SK-N-SH (cell line): ENCODE results near the gene FAM89B. TPM values are rescaled to one million over a fixed set of nuclear protein-coding genes. Genes with fewer than 3 reads are reported as not detected.

Experiments used
- CTCF ChIA-PET: fragments of 300-600, 350-600 bp; formaldehyde crosslinking; extraction: SDS; loops from one replicate; lab custom pipeline; 2021; lab: Yijun Ruan, JAX
- POLR2A ChIA-PET: fragments of 350-600 bp; sonication (Branson Sonifier 250); formaldehyde crosslinking; extraction: SDS; loops from one replicate; lab custom pipeline; 2020; ENCODE audit warnings: antibody characterized with exemption, inconsistent platforms; lab: Yijun Ruan, JAX
- DNase-seq: peaks from one replicate; pipeline ENCODE4 v3.0.0; 2012
- H2AFZ ChIP-seq: fragments of 200-600 bp; sonication (generic); 2 replicates; pipeline ENCODE4 v1.8.1; 2016; ENCODE audit warnings: antibody characterized with exemption, mild to moderate bottlenecking, low read depth
- H3F3A ChIP-seq: fragments of 200-600 bp; sonication (generic); replicated peaks from 2 replicates; pipeline ENCODE3; 2016; ENCODE audit warnings: antibody characterized with exemption, mild to moderate bottlenecking; ENCODE audit not compliant: insufficient read depth
- H3K27ac ChIP-seq, 2 experiments: fragments of 200-500 bp in 1 of 2; fragments of 200-600 bp in 1 of 2; sonication (Bioruptor generic) in 1 of 2; sonication (generic), shearing (Covaris generic) in 1 of 2; 2 replicates each; pipeline versions ENCODE4 v1.5.1 to v1.6.1; 2014 to 2016; ENCODE audit warnings: low read depth in 2 of 2, inconsistent platforms in 1 of 2, low read length in 1 of 2, mild to moderate bottlenecking in 1 of 2, mixed read lengths in 1 of 2
- H3K27me3 ChIP-seq: fragments of 200-600 bp; sonication (generic), shearing (Covaris generic); 2 replicates; pipeline ENCODE4 v1.6.1; 2016; ENCODE audit warnings: mixed run types; ENCODE audit not compliant: insufficient read depth
- H3K36me3 ChIP-seq, 2 experiments: fragments of 200-500 bp in 1 of 2; fragments of 200-600 bp in 1 of 2; sonication (Bioruptor generic) in 1 of 2; sonication (generic) in 1 of 2; replicated peaks in 1 of 2; 2 replicates each; pipeline versions ENCODE3 to v1.5.1; 2014 to 2016; ENCODE audit warnings: low read length in 1 of 2, mild to moderate bottlenecking in 1 of 2; ENCODE audit not compliant: insufficient read depth in 2 of 2, control insufficient read depth in 1 of 2
- H3K4me1 ChIP-seq, 2 experiments: fragments of 200-500 bp in 1 of 2; fragments of 200-600 bp in 1 of 2; sonication (Bioruptor generic) in 1 of 2; sonication (generic), shearing (Covaris generic) in 1 of 2; 2 replicates each; pipeline versions ENCODE4 v1.5.1 to v1.6.1; 2014 to 2016; ENCODE audit warnings: low read depth in 1 of 2, low read length in 1 of 2, mixed run types in 1 of 2; ENCODE audit not compliant: insufficient read depth in 2 of 2, control insufficient read depth in 1 of 2
- H3K4me2 ChIP-seq: fragments of 200-600 bp; sonication (generic), shearing (Covaris generic); 2 replicates; pipeline ENCODE4 v1.6.1; 2017; ENCODE audit warnings: mixed run types
- H3K4me3 ChIP-seq, 2 experiments: fragments of 200-500 bp in 1 of 2; fragments of 200-600 bp in 1 of 2; sonication (Bioruptor generic) in 1 of 2; sonication (generic), shearing (Covaris generic) in 1 of 2; 2 replicates each; pipeline versions ENCODE4 v1.5.1 to v1.8.1; 2014 to 2016; ENCODE audit warnings: low read depth in 2 of 2, inconsistent platforms in 1 of 2, low read length in 1 of 2, mild to moderate bottlenecking in 1 of 2, mixed read lengths in 1 of 2, moderate library complexity in 1 of 2
- H3K79me2 ChIP-seq: fragments of 200-600 bp; sonication (generic); 2 replicates; pipeline ENCODE4 v1.8.1; 2017; ENCODE audit warnings: mild to moderate bottlenecking; ENCODE audit not compliant: insufficient read depth
- H3K9ac ChIP-seq: fragments of 200-600 bp; sonication (generic); 2 replicates; pipeline ENCODE4 v1.6.1; 2017; ENCODE audit warnings: mixed run types
- H3K9me2 ChIP-seq: fragments of 200-600 bp; sonication (generic); 2 replicates; pipeline ENCODE4 v1.6.1; 2017; ENCODE audit warnings: mixed run types
- H3K9me3 ChIP-seq: fragments of 200-600 bp; sonication (generic); 2 replicates; pipeline ENCODE4 v1.6.1; 2017; ENCODE audit warnings: mixed run types, mild to moderate bottlenecking, moderate library complexity
- H4K20me1 ChIP-seq: fragments of 200-600 bp; sonication (generic); 2 replicates; pipeline ENCODE4 v1.6.1; 2017; ENCODE audit warnings: mild to moderate bottlenecking, mixed run types; ENCODE audit not compliant: insufficient read depth
- CHD2 ChIP-seq: fragments of 150-350 bp; IDR thresholded peaks from 2 replicates; pipeline ENCODE4 v1.6.1; 2018; ENCODE audit warnings: low read length; ENCODE audit not compliant: partially characterized antibody
- EZH2phosphoT487 ChIP-seq: fragments of 200-600 bp; sonication (generic); IDR thresholded peaks from 2 replicates; pipeline ENCODE4 v1.6.1; 2017; ENCODE audit warnings: low read depth, mixed run types, mild to moderate bottlenecking, antibody characterized with exemption, moderate library complexity, borderline replicate concordance
- FOSL2 ChIP-seq: IDR thresholded peaks from 2 replicates; pipeline ENCODE4 v1.4.0; 2012; ENCODE audit warnings: low read depth, mild to moderate bottlenecking, moderate library complexity, borderline replicate concordance
- FOXJ3 ChIP-seq: sonication (generic); formaldehyde crosslinking; IDR thresholded peaks from 2 replicates; pipeline ENCODE4 v1.5.1; 2020; ENCODE audit warnings: mild to moderate bottlenecking, missing genetic modification reagents
- GABPA ChIP-seq: IDR thresholded peaks from 2 replicates; pipeline ENCODE4 v1.4.0; 2012; ENCODE audit warnings: low read depth, mild to moderate bottlenecking
- GATA2 ChIP-seq: sonication (generic); formaldehyde crosslinking; IDR thresholded peaks from 2 replicates; pipeline ENCODE4 v1.5.0; 2020; ENCODE audit warnings: mild to moderate bottlenecking, missing genetic modification reagents
- MAX ChIP-seq: IDR thresholded peaks from 2 replicates; pipeline ENCODE4 v1.4.0; 2012; ENCODE audit warnings: low read depth
- POLR2AphosphoS5 ChIP-seq: IDR thresholded peaks from 2 replicates; pipeline ENCODE4 v1.6.1; 2012; ENCODE audit warnings: low read depth, low read length
- RAD21 ChIP-seq: IDR thresholded peaks from 2 replicates; pipeline ENCODE4 v1.6.1; 2012; ENCODE audit warnings: mild to moderate bottlenecking, low read length
- RCOR1 ChIP-seq: fragments of 150-350 bp; IDR thresholded peaks from 2 replicates; pipeline ENCODE4 v1.6.1; 2017; ENCODE audit warnings: antibody characterized with exemption, low read length
- RFX5 ChIP-seq: IDR thresholded peaks from 2 replicates; pipeline ENCODE4 v1.6.1; 2012; ENCODE audit warnings: mild to moderate bottlenecking, improper control_type of control experiment, low read length
- RXRA ChIP-seq: IDR thresholded peaks from 2 replicates; pipeline ENCODE4 v1.4.0; 2012; ENCODE audit warnings: low read depth, mild to moderate bottlenecking, borderline replicate concordance
- TAF1 ChIP-seq: IDR thresholded peaks from 2 replicates; pipeline ENCODE4 v1.6.1; 2012; ENCODE audit warnings: low read depth, mild to moderate bottlenecking, low read length, moderate library complexity, borderline replicate concordance
- TCF12 ChIP-seq: IDR thresholded peaks from 2 replicates; pipeline ENCODE4 v1.4.0; 2012
- TEAD4 ChIP-seq: IDR thresholded peaks from 2 replicates; pipeline ENCODE4 v1.4.0; 2012; ENCODE audit warnings: mild to moderate bottlenecking, borderline replicate concordance; ENCODE audit not compliant: insufficient read depth
- USF1 ChIP-seq: IDR thresholded peaks from 2 replicates; pipeline ENCODE4 v1.4.0; 2012; ENCODE audit warnings: low read depth, borderline replicate concordance
- USF2 ChIP-seq: fragments of 150-350 bp; IDR thresholded peaks from 2 replicates; pipeline ENCODE4 v1.6.1; 2017; ENCODE audit warnings: antibody characterized with exemption, low read length, low read depth, borderline replicate concordance
- WGBS: methylation state at CpG from one replicate; pipeline ENCODE4 v1.1.6; 2017; ENCODE audit warnings: low lambda C conversion rate; 5-methylcytosine and 5-hydroxymethylcytosine counted together
- polyA plus RNA-seq, 3 experiments: library from polyadenylated mRNA; depleted of rRNA; stranded (reverse); fragments of >200 nt; gene quantifications; 2 replicates each; pipeline ENCODE4 v1.2.3, GENCODE V29; 2012

The FAM89B gene
- polyA plus RNA-seq, 1 of the 3 experiments (the other 2 are of a cell fraction) = 65.3 TPM

GRCh38 chr11:65586247-65586630 lies 13.9 kb downstream of the FAM89B start:
- CTCF ChIA-PET = interaction anchor here (0.9 to 12.8 kb wide), 5 partner anchors 7 to 45 kb away, joined by 3 to 216 read pairs (median 3); partner anchors contain the start of genes EHBP1L1 and FAM89B

GRCh38 chr11:65586676-65587075 lies 14.3 kb downstream of the FAM89B start:
- Histone ChIP-seq H3F3A (peaks cover 20% of the 10 kb centered on the region), H2AFZ (no peak overlapping the region), H3K9ac (no peak overlapping the region), H3K4me3 (no peak overlapping the region), H3K4me1 (peaks cover 0 to 7% of the 10 kb centered on the region in 2 experiments; a peak in 1 of 4 replicates), H3K4me2 (no peak overlapping the region), H3K27ac (peak overlapping the region in 1 of 2 experiments; percentile 56; a peak in 1 of 4 replicates), H4K20me1 (0 out of 2 replicates have a peak, but pooled peaks cover 3% of the 10 kb centered on the region), H3K9me3 (no peaks in the 10 kb centered on the region), H3K27me3 (no peaks in the 10 kb centered on the region), H3K36me3 (peaks cover 0 to 21% of the 10 kb centered on the region in 2 experiments), H3K9me2 (no peaks in the 10 kb centered on the region), H3K79me2 (no peaks in the 10 kb centered on the region)
- POLR2A ChIA-PET = interaction anchor here (1.1 kb wide), 1 partner anchor 10 kb away, joined by 7 read pairs; the partner anchor contains the start of gene EHBP1L1
- peak; percentile 75 for DNase-seq
- WGBS = 86% methylated on average over 1 of the region's 2 CpGs
- TF ChIP-seq RFX5 = peak; percentile 76
- no peak for TF ChIP-seq MAX
- CTCF ChIA-PET = interaction anchor here (0.9 to 12.8 kb wide), 4 partner anchors 9 to 46 kb away, joined by 3 to 216 read pairs (median 64); partner anchors contain the start of genes EHBP1L1, FAM89B and MAP3K11

More at GRCh38 chr11:65586247-65586630, 13.9 kb downstream of the FAM89B start:
- peaks cover 20% of the 10 kb centered on the region for H3F3A ChIP-seq
- H3K27me3 ChIP-seq = no peaks in the 10 kb centered on the region
- H3K4me1 ChIP-seq = peaks cover 0 to 7% of the 10 kb centered on the region in 2 experiments; a peak in 1 of 4 replicates
- no peak overlapping the region for H3K4me2 ChIP-seq
- H3K36me3 ChIP-seq = peaks cover 0 to 25% of the 10 kb centered on the region in 2 experiments
- peak overlapping the region in 1 of 2 experiments; percentile 56; a peak in 1 of 4 replicates for H3K27ac ChIP-seq
- no peaks in the 10 kb centered on the region for H3K9me2 ChIP-seq
- H3K79me2 ChIP-seq = no peaks in the 10 kb centered on the region
- 0 out of 2 replicates have a peak, but pooled peaks cover 3% of the 10 kb centered on the region for H4K20me1 ChIP-seq
- DNase-seq = peak; percentile 25
- POLR2A ChIA-PET = interaction anchor here (1.1 kb wide), 1 partner anchor 10 kb away, joined by 7 read pairs; the partner anchor contains the start of gene EHBP1L1
- 93% methylated on average over 3 of the region's 4 CpGs for WGBS
- no peak for TF ChIP-seq FOSL2
- no peak for TF ChIP-seq FOXJ3
- TF ChIP-seq TEAD4 = no peak
- TF ChIP-seq CHD2 = no peak
- no peak for TF ChIP-seq GABPA
- no peak for TF ChIP-seq TCF12
- no peak for TF ChIP-seq EZH2phosphoT487
- TF ChIP-seq POLR2AphosphoS5 = no peak
- no peak for TF ChIP-seq RAD21
- no peak for TF ChIP-seq GATA2 (CRISPR knock-in tag)
- TF ChIP-seq TAF1 = no peak
- no peak for TF ChIP-seq RCOR1
- TF ChIP-seq RXRA = no peak
- TF ChIP-seq USF1 = no peak
- no peak for TF ChIP-seq USF2
- no peak overlapping the region for H2AFZ ChIP-seq
- no peak overlapping the region for H3K4me3 ChIP-seq
- H3K9me3 ChIP-seq = no peaks in the 10 kb centered on the region
- H3K9ac ChIP-seq = no peak overlapping the region
